HG03354 (cell line): ENCODE data around the gene SHISAL2A.

ENCODE experiments used
- ATAC-seq: cut with Tn5 transposase; IDR thresholded peaks from one replicate; pipeline ENCODE4 v1.9.1; 2021; ENCODE audit warnings: mild to moderate bottlenecking; ENCODE audit not compliant: unreplicated experiment, poor library complexity, severe bottlenecking

The SHISAL2A gene

DNA sequence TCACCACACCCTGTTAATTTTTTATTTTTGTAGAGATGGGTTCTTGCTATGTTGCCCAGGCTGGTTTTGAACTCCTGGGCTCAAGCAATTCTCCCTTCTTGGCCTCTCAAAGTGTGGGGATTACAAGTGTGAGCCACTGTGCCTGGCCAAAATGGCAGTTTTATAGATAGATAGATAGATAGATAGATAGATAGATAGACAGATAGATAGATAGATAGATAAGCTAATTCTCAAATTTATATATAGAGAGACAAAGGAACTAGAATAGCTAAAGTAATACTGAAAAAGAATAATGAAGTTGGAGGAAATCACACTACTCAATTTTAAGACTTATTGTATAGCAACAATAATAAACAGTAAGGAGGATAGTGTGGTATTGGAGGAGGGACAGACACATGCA is 21.1 kb downstream of the SHISAL2A start:
- ATAC-seq, result no peak

DNA sequence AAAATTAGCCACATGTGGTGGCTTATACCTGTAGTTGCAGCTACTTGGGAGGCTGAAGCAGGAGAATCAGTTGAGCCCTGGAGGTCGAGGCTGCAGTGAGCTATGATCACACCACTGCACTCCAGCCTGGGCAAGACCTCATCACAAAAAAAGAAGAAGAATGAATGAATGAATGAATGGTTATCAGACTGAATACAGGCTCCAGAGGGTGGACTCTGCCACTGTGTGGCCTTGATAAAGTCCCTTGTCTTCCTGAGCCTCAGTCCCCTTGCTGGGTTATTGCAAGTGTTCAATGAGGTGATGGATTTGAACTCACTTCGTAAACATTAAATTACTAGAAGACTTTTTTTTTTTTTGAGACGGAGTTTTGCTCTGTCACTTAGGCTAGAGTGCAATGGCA is 24.7 kb downstream of the SHISAL2A start:
- no peak for ATAC-seq

DNA sequence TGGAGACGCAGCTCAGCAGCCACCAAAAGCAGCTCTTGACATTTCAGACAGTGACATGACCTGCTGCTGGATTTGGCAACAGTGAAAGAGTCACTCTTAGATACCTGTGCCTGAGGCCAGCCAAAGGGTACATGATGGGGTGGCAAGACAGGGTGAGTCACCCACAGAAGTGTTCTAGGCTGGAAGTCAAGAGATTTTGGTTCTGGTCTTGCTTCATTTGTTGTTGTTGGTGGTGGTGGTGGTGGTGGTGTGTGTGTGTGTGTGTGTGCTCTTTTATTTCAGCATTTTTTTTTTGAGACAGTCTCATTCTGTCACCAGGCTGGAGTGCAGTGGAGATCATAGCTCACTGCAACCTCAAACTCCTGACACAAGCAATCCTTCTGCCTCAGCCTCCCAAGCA is 25.8 kb downstream of the SHISAL2A start:
- no peak for ATAC-seq

DNA sequence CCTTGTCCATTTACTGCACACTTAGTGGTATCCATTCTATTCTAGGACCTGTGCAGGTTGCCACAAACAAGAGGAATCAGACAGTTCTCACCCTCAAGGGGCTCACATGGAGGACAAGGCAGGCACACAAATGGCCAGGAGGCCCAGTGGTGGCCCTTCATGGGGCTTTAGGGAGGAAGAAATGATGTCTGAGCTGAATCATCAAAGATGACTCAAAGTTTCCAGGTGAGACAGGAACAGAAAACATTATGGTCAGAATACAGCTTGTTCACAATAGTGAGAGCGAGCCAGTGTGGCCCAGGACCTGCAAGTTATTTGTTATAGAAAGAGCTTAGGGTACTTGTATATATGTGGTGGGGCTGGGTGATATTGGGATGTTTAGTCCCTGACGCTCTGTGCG is 26.4 kb downstream of the SHISAL2A start:
- ATAC-seq, result no peak

DNA sequence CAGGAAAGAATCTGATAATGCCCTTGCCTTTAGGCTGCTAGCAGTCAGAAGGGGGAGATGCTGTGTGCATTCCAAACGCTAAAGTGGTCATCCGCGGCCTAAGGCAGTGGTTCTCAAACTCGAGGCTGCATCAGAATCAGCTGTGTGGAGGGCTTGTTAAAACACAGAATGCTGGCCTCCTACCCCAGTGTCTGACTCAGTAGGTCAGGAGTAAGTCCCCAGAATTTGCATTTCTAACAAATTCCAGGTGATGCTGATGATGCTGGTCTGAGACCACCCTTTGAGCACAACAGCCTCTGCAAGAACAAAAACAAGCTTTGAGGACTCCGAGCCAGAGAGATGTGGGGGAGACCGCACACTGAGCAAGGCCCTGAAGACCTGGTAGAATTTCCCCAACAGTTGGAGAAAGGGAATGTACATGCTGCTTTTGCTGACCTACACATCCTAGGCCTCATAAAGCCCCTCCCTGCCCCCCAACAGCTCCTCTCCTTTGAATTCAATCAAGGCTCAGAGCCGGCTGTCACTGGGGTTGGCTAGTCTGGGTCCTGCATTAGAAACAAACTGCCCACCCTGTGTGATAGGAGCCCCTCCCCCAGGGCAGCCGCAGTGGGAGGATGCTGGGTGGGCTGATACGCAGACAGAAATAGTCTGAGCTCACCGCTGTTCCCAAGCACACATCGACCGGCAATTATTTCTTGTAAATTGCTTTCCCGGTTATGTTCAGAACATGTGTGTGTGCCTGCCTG is 27.1 kb downstream of the SHISAL2A start:
- ATAC-seq, result no peak

DNA sequence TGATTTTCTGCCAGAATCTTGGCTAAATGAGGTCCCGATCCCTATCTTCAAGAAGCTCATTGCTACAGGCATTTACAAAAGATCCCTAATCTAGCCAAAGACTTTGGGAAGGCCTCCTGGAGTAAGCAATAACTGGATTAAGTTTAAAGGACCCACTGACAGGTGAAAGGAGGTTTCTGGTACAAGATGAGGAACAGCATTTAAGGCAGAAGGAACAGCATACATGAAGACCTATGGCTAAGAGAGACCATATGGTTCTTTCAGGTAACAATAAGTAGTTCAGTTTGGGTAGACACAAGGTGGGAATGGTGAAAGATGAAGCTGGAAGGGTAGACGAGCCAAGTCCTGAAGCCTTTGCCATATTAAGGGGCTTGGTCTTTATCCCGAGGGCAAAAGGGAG is 27.8 kb downstream of the SHISAL2A start:
- no peak for ATAC-seq

DNA sequence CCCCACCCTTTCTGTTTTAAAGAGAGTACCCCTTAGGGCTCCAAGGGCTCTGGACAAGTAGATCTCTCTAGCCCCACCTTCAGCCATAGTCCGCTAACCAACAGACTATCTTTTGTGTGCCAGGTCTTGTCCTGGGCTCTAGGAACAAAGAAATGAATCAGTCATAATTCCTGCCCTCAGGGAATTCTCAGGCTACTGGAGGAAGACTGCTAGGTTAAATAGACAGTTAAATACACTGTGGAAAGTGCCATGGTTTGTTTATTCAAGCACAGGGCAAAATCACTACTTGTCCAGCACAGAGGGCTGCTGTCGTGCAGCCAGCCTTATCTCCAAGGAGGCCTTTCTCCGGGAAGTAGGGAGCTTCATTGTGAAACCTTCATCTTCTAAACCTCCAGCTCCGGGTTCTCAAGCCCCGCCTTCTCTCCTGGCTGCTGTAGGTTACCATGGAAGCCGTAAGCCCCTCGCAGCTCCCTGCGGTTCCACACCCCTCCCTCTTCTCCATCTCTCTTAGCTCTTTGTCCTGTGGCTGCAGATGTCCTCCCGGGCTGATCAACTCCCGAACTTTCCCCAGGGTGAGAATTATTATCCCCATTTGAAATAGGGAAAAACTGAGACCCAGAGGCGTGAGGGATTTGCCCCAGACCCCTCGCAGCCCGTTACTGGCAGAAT is 29.8 kb downstream of the SHISAL2A start:
- ATAC-seq, result no peak

DNA sequence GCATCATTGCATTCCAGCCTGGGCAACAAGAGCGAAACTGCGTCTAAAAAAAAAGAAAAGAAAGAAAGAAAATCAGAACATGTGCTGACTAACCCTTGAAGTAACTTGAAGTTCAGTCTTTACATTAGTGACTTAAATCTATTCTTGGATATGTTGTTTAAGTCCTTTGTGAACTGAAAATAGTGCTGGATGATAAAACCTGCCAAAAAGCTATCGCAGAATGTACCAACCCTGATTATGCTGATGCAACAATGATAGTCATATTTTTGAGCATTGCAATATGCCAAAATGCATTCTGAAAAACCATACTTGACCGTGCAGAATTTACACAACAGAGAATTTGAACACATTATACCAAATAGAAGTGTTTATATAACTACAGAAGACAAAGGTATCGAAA is 30.7 kb downstream of the SHISAL2A start:
- ATAC-seq, result no peak

DNA sequence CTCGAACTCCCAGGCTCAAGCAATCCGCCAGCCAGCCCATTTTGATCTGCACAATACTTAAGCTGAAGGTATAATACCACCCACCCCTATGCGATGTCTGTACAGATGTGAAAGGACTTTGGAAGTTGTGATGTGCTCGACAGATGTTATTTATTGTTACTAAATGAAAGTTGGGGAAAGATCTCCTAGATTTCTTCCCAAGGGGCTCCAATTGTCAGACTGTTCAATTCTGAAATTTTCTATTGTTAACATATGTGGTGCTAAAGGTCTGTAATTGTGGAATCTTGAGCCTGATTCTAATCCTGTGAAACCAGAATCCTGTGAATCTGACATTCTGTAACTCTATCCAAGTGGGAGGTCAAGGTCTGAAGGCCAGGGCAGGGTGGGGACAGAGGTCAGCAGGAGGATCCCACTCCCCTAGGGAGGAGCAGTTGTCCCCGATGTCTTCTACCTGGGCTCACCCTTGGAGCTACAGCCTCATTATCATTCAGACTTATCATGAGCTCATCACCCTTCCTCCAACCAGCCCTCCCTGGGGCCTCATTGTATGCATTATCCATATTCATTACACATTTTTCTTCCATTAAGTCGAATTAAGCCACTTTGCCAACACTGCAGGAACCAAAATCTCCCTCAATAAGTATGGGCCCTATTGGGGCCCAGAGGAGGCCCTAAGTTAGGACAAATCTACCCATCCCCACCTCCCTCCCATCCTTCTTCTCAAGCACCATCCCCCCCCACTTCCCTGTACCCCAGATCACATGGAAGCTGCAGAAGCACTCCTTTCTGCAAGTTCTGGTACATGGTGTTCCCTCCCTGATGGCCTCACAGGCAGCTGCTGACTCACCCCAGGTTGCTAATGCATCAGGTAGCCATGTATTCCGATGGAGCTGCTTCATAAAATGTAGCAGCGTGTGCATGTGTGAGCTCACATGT is 32.3 kb downstream of the SHISAL2A start:
- ATAC-seq, result no peak

DNA sequence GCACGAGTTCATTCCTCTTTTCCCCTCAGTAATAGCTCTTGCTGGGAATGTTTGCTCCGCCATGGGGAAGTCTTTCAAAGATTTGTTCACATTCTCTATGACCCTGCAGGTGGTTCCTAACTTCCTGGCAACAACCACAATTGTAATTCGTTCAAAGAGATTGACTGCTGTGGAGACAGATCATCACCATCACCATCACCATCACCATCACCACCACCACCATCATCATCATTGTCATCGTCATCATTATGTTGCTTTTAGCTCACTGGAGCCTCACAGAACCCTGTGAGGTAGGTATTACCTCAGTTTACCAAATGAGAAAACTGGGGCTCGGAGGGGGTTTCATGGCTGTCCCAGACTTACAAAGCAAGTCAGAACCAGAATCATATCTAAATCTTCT is 34.3 kb downstream of the SHISAL2A start:
- ATAC-seq, result no peak

DNA sequence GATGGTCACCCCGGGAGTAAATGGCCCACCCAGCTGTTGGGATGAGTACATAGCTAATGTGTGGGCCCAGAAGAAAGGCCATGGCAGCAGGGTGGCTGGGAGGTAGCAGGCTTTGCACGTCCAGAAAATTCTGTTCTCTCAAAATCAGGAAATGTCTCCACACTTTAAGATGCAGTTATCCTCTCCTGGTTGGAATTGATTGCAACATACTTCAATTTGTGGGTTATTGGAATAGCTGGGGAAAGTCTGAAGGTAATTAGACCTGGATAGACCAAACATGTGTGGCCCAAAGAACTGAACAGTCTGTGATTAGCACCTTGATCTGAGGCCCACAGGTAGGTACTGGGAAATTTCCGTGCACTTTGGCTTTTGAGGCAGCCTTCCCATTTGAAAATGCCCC is 35.0 kb downstream of the SHISAL2A start:
- ATAC-seq, result no peak

DNA sequence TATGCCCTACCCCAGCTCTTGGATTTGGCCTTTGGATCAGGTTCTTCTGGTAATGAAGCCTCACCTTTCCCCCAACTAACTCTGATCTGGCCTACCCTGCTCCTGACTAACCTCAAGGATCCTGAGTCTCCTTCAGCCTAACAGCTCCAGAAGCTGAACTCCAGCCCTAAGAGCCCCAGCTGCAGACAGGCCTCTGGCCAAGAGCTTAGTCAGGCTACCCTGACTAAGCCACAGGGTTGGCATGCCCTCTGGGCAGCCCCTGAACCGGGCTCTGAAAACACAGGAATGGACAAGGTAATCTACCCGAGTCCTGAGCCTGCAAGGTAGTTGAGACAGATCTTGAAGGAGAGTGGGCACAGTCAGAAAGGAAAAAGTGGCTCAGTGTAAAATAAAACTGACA is 35.7 kb downstream of the SHISAL2A start:
- ATAC-seq, result no peak

DNA sequence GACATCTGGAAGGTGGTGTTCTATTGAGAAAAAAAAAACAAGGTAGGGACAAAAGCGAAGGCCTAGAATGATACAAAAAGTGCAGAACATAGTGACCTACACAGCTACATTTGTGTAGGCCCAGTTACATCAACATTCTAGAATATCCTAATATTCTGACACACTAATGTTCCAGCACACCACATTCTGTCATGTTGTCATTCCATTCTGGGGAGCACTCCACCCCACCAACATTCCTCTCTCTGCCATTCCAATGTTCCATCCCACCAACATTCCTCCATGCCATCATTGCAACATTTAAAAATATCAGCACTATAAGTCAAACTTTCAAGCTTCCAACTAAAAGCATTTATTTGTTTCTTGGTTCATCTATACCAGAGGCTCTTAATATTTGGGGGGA is 36.7 kb downstream of the SHISAL2A start:
- ATAC-seq, result no peak

DNA sequence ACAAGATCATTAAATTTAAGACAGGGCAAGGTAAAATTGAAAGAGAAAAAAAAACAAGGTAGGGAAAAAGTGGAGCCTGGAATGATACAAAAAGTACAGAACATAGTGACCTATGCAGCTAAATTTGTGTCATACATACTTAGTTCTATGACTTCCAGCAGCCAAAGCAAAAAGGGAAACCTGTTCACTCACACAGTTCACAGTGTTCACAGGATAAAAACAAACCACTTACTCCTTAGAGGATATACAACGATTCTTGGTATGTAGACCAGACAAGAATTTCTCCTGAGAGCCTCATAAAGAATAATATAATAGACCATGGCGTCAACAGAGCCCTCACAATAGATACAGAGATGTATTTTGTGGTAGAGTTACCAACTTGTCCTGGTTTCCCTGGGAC is 37.6 kb downstream of the SHISAL2A start:
- ATAC-seq, result no peak

DNA sequence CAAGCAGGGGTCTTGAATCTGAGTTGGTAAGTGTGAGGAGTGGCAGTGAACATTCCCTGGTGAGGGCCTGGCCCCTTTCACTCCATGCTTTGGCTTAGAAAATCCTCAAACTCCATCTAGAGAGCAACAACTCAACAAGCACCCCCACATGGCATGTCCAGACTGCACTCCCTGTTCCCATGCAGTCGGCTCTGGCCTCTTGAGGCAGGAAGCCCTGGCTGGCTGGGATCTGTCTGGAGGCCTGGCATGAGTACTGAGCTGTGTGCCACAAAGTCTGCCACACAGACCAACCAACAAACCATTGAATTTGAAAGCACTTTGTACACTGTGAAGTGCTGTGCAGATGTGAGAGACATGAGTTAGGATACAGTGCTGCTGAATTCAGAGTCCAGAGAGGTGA is 40.0 kb downstream of the SHISAL2A start:
- no peak for ATAC-seq

DNA sequence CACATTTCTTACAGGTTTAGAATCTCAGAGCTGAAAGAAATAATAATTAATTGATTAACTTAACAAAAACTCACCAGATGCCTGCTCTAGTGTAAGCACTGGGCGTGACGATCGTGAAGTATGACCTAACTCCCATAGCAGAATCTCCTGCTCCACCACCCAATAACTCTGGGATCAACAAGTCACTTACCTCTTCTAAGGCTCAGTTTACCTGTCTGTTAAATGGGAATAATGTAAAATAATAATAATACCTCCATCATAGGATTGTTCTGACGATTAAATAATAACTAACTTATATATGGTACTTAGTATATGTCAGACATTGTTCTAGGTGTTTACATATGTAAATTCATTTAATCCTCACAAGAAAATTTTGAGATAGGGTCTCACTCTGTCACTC is 40.5 kb downstream of the SHISAL2A start:
- ATAC-seq, result no peak

DNA sequence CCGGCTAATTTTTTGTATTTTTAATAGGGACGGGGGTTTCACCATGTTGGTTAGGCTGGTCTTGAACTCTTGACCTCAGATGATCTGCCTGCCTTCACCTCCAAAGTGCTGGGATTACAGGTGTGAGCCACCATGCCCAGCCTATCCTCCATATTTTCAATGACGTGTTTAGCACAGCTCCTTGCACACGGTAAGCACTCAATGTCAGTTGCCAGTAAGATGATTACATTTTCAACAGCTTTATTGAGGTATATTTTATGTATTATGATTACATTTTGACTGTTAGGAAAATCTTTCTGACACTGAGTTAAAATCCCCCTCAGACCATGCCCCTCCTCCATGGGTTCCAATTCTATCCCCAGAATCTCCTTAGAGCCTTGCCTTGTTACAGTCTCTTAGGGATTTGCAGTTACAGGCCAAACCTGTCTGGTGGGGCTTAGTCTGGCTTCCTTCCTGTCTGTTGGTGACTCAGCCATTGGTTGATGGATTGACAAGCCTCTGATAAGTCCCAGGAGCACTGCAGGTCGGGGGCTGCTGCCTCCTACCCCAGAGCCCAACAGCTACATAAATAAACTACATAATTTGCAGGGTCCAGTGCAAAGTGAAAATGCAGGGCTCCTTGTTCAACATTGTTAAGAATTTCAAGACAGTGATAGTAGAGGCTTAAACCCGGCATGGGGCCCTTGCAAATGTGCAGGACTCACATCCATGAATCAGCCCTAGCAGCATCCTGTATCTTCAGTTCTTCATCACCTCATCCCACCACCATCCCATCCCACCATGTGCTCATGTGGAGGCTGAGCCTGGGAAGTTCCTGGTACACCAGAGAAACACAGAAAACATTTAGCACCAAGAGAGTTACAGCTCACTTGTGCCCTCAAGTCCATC is 41.8 kb downstream of the SHISAL2A start:
- no peak for ATAC-seq

DNA sequence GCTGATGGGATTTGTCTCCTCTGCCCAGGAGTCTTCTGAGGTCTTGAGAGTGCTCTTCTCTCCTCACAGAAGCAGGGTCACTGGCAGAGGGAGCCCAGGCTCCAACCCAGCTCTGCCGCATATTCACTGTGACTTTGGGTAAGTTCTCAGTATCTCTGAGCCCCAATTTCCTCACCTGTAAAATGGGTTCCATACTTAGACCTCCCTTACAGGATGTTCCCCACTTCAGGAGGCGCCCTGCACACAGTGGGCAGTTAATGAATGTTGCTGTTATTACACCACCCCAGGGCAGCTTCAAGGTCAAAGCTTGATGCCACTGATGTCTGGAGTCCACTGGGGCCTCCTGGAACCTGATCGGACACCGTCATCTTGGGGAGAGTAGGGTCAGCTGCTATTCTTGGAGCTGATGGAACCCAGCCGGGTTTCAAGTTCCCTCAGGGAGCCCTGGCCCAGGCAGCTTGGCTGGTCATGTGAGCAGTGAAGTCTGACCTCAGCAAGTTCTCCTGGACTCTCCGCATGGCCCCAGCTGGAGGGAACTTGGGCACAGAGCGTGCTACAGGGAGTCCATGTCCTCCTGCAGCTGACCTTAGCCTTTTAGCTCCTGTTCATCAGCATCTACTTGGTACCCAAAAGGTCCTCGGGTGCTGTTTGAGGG is 43.4 kb downstream of the SHISAL2A start:
- ATAC-seq, result no peak
